Measurements from ENCODE around the gene SETD3. TPM values are rescaled to one million over a fixed set of nuclear protein-coding genes. Genes with fewer than 3 reads are reported as not detected.

Gene SETD3
- polyA plus RNA-seq, 1 donor (not counting 4 experiments of a cell fraction or from before 2014, with no cell fraction given): 48.1 TPM

GRCh38 chr14:99436247-99437180, 44.1 kb downstream of the SETD3 start:
- FAIRE-seq: no peak
- H3K79me2 ChIP-seq (ENCODE audit: control insufficient read depth, insufficient read depth, low read length): no peaks in the 10 kb centered on the region
- H3K36me3 ChIP-seq (ENCODE audit: control insufficient read depth in 2 of 2, extremely low read depth in 1 of 2, insufficient read depth in 2 of 2, low read length in 2 of 2): peaks cover 13 to 19% of the 10 kb centered on the region in 2 experiments

DNA sequence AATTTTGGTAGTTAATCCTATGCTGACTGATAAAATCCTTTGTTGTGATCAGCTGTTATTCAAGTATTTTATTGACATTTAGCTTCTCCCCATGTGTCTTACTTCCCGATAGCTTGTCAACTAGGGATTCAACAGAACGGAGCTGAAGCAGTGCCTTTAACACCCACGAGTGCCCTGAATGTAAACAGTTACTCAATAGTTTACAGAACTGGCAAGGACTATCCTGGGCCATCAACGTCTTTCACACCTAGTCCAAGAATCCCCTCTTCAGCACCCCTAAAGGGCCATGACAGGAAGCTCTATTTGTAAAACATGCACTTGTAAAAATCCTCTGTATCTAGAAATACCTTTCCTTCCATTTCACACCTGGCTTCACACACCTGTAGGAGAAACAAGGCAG, 45.3 kb downstream of the SETD3 start:
- Histone ChIP-seq H3K27me3 (ENCODE audit: control insufficient read depth, extremely low read depth, insufficient read depth, low read length) (no peaks in the 10 kb centered on the region), H3K9me3 (ENCODE audit: control insufficient read depth, low read depth, low read length) (no peaks in the 10 kb centered on the region), H3K27ac (ENCODE audit: control insufficient read depth, insufficient read depth, low read length) (no peak overlapping the region), H3K9ac (ENCODE audit: control insufficient read depth, extremely low read depth, insufficient read depth, low read length) (no peak overlapping the region), H3K4me2 (ENCODE audit: control insufficient read depth, extremely low read depth, insufficient read depth, low read depth, low read length) (no peak overlapping the region), H3K9me1 (ENCODE audit: control insufficient read depth, extremely low read depth, insufficient read depth, low read length) (no peaks in the 10 kb centered on the region), H3K4me3 (ENCODE audit: control insufficient read depth in 2 of 3, extremely low read depth in 1 of 3, insufficient read depth in 2 of 3, low read depth in 1 of 3, low read length in 3 of 3) (no peak overlapping the region), H4K20me1 (ENCODE audit: control insufficient read depth, extremely low read depth, insufficient read depth, low read length) (peaks cover 5% of the 10 kb centered on the region), H3K4me1 (ENCODE audit: control insufficient read depth, extremely low read depth, insufficient read depth, low read length) (no peaks in the 10 kb centered on the region), H3K36me3 (ENCODE audit: control insufficient read depth in 2 of 2, extremely low read depth in 1 of 2, insufficient read depth in 2 of 2, low read length in 2 of 2) (peaks cover 12 to 15% of the 10 kb centered on the region in 2 experiments), H3K79me2 (ENCODE audit: control insufficient read depth, insufficient read depth, low read length) (no peaks in the 10 kb centered on the region), H2AFZ (ENCODE audit: control insufficient read depth, low read length) (no peak overlapping the region)
- TF ChIP-seq EZH2 (IDR thresholded peaks at IDR 0.05; ENCODE audit: low read length) (no peak), CTCF (optimal IDR thresholded peaks at IDR 0.05 in 1 of 3, IDR thresholded peaks at IDR 0.05 in 1 of 3, conservative IDR thresholded peaks at IDR 0.05 in 1 of 3; ENCODE audit: extremely low read depth in 1 of 3, insufficient read depth in 2 of 3, low read length in 3 of 3) (no peak)
- DNase-seq (ENCODE audit: low read depth, low spot score): no peak
- no peak for FAIRE-seq
- dilution Hi-C loops (cut with MboI; ENCODE audit: extremely low pct_ligation_motif_present, low sequenced_read_pairs): no loop called here

More at GRCh38 chr14:99436247-99437180, 44.1 kb downstream of the SETD3 start:
- Histone ChIP-seq H3K9me1 (ENCODE audit: control insufficient read depth, extremely low read depth, insufficient read depth, low read length) (no peaks in the 10 kb centered on the region), H3K4me3 (ENCODE audit: control insufficient read depth in 2 of 3, extremely low read depth in 1 of 3, insufficient read depth in 2 of 3, low read depth in 1 of 3, low read length in 3 of 3) (no peak overlapping the region), H4K20me1 (ENCODE audit: control insufficient read depth, extremely low read depth, insufficient read depth, low read length) (peaks cover 5% of the 10 kb centered on the region), H3K27ac (ENCODE audit: control insufficient read depth, insufficient read depth, low read length) (no peak overlapping the region), H3K9me3 (ENCODE audit: control insufficient read depth, low read depth, low read length) (no peaks in the 10 kb centered on the region), H3K9ac (ENCODE audit: control insufficient read depth, extremely low read depth, insufficient read depth, low read length) (no peak overlapping the region), H3K4me2 (ENCODE audit: control insufficient read depth, extremely low read depth, insufficient read depth, low read depth, low read length) (no peak overlapping the region), H2AFZ (ENCODE audit: control insufficient read depth, low read length) (no peak overlapping the region), H3K27me3 (ENCODE audit: control insufficient read depth, extremely low read depth, insufficient read depth, low read length) (no peaks in the 10 kb centered on the region), H3K4me1 (ENCODE audit: control insufficient read depth, extremely low read depth, insufficient read depth, low read length) (no peaks in the 10 kb centered on the region)
- DNase-seq (ENCODE audit: low read depth, low spot score): no peak
- TF ChIP-seq EZH2 (IDR thresholded peaks at IDR 0.05; ENCODE audit: low read length): no peak
- dilution Hi-C loops (cut with MboI; ENCODE audit: extremely low pct_ligation_motif_present, low sequenced_read_pairs): no loop called here

Data from keratinocyte (primary cell).